ENCODE measurements around the gene SDK1.

DNA sequence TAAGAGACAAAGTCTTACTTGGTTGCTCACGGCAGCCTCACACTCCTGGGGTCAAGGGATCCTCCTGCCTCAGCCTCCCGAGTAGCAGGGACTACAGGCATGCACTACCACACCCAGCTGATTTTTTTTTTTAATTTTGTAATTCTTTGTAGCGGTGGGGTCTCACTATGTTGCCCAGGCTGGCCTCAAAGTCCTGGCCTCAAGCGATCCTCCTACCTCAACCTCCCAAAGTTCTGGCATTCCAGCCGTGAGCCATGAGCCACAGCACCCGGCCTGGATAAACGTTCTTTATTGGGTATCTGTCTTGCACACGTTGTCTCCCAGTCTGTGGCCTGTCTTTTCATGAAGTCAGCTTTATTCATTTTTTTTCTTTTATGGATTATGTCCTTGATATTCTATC, 744.9 kb downstream of the SDK1 start:
- TF ChIP-seq, protein P1, sequence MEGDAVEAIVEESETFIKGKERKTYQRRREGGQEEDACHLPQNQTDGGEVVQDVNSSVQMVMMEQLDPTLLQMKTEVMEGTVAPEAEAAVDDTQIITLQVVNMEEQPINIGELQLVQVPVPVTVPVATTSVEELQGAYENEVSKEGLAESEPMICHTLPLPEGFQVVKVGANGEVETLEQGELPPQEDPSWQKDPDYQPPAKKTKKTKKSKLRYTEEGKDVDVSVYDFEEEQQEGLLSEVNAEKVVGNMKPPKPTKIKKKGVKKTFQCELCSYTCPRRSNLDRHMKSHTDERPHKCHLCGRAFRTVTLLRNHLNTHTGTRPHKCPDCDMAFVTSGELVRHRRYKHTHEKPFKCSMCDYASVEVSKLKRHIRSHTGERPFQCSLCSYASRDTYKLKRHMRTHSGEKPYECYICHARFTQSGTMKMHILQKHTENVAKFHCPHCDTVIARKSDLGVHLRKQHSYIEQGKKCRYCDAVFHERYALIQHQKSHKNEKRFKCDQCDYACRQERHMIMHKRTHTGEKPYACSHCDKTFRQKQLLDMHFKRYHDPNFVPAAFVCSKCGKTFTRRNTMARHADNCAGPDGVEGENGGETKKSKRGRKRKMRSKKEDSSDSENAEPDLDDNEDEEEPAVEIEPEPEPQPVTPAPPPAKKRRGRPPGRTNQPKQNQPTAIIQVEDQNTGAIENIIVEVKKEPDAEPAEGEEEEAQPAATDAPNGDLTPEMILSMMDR (conservative IDR thresholded peaks at IDR 0.05; ENCODE audit: low read length) = no peak
- no peak for TF ChIP-seq EZH2phosphoT487 (IDR thresholded peaks at IDR 0.05; ENCODE audit: borderline replicate concordance, low read depth, low read length)

All from OCI-LY7 (cell line).